BE2C (cell line): ENCODE measurements around the gene SLFNL1.

Experiments
- DNase-seq: peaks from one replicate; pipeline ENCODE4 v3.0.0-alpha.2; 2020
- H3K27me3 ChIP-seq: fragments of 250-450 bp; sonication (Bioruptor Pico); 2 replicates; pipeline ENCODE4 v1.5.1; 2020; ENCODE audit warnings: mild to moderate bottlenecking
- H3K36me3 ChIP-seq: fragments of 250-450 bp; sonication (Bioruptor Pico); 2 replicates; pipeline ENCODE4 v1.5.1; 2020; ENCODE audit warnings: mild to moderate bottlenecking
- H3K4me1 ChIP-seq: fragments of 250-450 bp; sonication (Bioruptor Pico); 2 replicates; pipeline ENCODE4 v1.5.1; 2020
- H3K4me3 ChIP-seq: 2 replicates; pipeline ENCODE4 v1.5.1; 2011; ENCODE audit warnings: low read depth, low read length
- H3K9me3 ChIP-seq: fragments of 250-450 bp; sonication (Bioruptor Pico); 2 replicates; pipeline ENCODE4 v1.5.1; 2020
- CTCF ChIP-seq: IDR thresholded peaks from 2 replicates; pipeline ENCODE4 v1.5.1; 2012; ENCODE audit warnings: mild to moderate bottlenecking, low read depth, low read length

Gene SLFNL1

GRCh38 chr1:40983286-40983685 lies 38.2 kb downstream of the SLFNL1 start:
- DNase-seq = no peak
- H3K4me3 ChIP-seq = no peak overlapping the region
- no peak for TF ChIP-seq CTCF
- no peaks in the 10 kb centered on the region for H3K4me1 ChIP-seq
- H3K27me3 ChIP-seq = no peaks in the 10 kb centered on the region
- H3K9me3 ChIP-seq = no peaks in the 10 kb centered on the region
- peaks cover 48% of the 10 kb centered on the region for H3K36me3 ChIP-seq

GRCh38 chr1:40982721-40983120 lies 38.8 kb downstream of the SLFNL1 start:
- Histone ChIP-seq H3K27me3 (no peaks in the 10 kb centered on the region), H3K9me3 (no peaks in the 10 kb centered on the region), H3K36me3 (peaks cover 45% of the 10 kb centered on the region), H3K4me1 (no peaks in the 10 kb centered on the region), H3K4me3 (no peak overlapping the region)
- DNase-seq = no peak
- TF ChIP-seq CTCF = no peak

GRCh38 chr1:40981691-40982448 lies 39.7 kb downstream of the SLFNL1 start:
- no peaks in the 10 kb centered on the region for H3K4me1 ChIP-seq
- H3K9me3 ChIP-seq = no peaks in the 10 kb centered on the region
- H3K4me3 ChIP-seq = peak overlapping the region; percentile 76
- DNase-seq = no peak
- H3K27me3 ChIP-seq = no peaks in the 10 kb centered on the region
- peaks cover 37% of the 10 kb centered on the region for H3K36me3 ChIP-seq
- no peak for TF ChIP-seq CTCF

GRCh38 chr1:40980453-40981121 lies 40.9 kb downstream of the SLFNL1 start:
- H3K4me1 ChIP-seq = no peaks in the 10 kb centered on the region
- DNase-seq = peak; percentile 30
- TF ChIP-seq CTCF = no peak
- H3K9me3 ChIP-seq = no peaks in the 10 kb centered on the region
- H3K36me3 ChIP-seq = peaks cover 24% of the 10 kb centered on the region
- H3K27me3 ChIP-seq = no peaks in the 10 kb centered on the region
- H3K4me3 ChIP-seq = peak overlapping the region; percentile 76

GRCh38 chr1:40980068-40980452 lies 41.5 kb downstream of the SLFNL1 start:
- Histone ChIP-seq H3K9me3 (no peaks in the 10 kb centered on the region), H3K4me3 (peak overlapping the region; percentile 76), H3K4me1 (no peaks in the 10 kb centered on the region), H3K36me3 (peaks cover 19% of the 10 kb centered on the region), H3K27me3 (no peaks in the 10 kb centered on the region)
- TF ChIP-seq CTCF = no peak
- DNase-seq = no peak
